Measurements from ENCODE around the gene EIF2S2.

The EIF2S2 gene

GRCh38 chr20:34074101-34074760 is 37.8 kb downstream of the EIF2S2 start:
- no peak overlapping the region for H3K4me3 ChIP-seq (ENCODE audit: low read length)
- DNase-seq: peak; percentile 69
- no peak overlapping the region for H3K27ac ChIP-seq (ENCODE audit: low read depth, low read length)
- H3K9ac ChIP-seq (ENCODE audit: low read length): no peak overlapping the region
- no peak overlapping the region for H3K4ac ChIP-seq (ENCODE audit: low read depth, low read length)
- H3K27me3 ChIP-seq (ENCODE audit: insufficient read depth, low read length, poor library complexity): no peaks in the 10 kb centered on the region
- H3K79me1 ChIP-seq (ENCODE audit: low read length): peaks cover 17% of the 10 kb centered on the region
- no peak overlapping the region for H3K4me2 ChIP-seq (ENCODE audit: low read length)
- H3K79me2 ChIP-seq (ENCODE audit: control insufficient read depth, insufficient read depth, low read length): no peaks in the 10 kb centered on the region
- H3K4me1 ChIP-seq (ENCODE audit: control insufficient read depth, low read depth, low read length): no peaks in the 10 kb centered on the region
- H2BK5ac ChIP-seq (ENCODE audit: low read length): no peak overlapping the region
- peaks cover 4% of the 10 kb centered on the region for H3K36me3 ChIP-seq (ENCODE audit: control insufficient read depth, insufficient read depth, low read length)
- WGBS (ENCODE audit: extremely low coverage, insufficient coverage, low lambda C conversion rate): no CpG with 5 or more reads among the region's 7 CpGs
- H2BK15ac ChIP-seq (replicated peaks; ENCODE audit: low read depth): no peak overlapping the region
- no peak overlapping the region for H2BK120ac ChIP-seq (ENCODE audit: low read depth, low read length)
- no peak overlapping the region for H4K5ac ChIP-seq (ENCODE audit: low read length)
- no peak overlapping the region for H3K18ac ChIP-seq (ENCODE audit: low read length)
- H4K8ac ChIP-seq (ENCODE audit: low read depth, low read length): no peak overlapping the region
- H2AK5ac ChIP-seq (ENCODE audit: low read length): no peak overlapping the region
- no peak overlapping the region for H3K23ac ChIP-seq (ENCODE audit: low read length)
- no peak overlapping the region for H3K56ac ChIP-seq (ENCODE audit: low read length)

GRCh38 chr20:34072778-34073177 is 39.3 kb downstream of the EIF2S2 start:
- no peak overlapping the region for H3K9ac ChIP-seq (ENCODE audit: low read length)
- H3K27me3 ChIP-seq (ENCODE audit: insufficient read depth, low read length, poor library complexity): no peaks in the 10 kb centered on the region
- H3K4me3 ChIP-seq (ENCODE audit: low read length): no peak overlapping the region
- WGBS (ENCODE audit: extremely low coverage, insufficient coverage, low lambda C conversion rate): no CpG with 5 or more reads among the region's 1 CpG
- no peak overlapping the region for H2BK15ac ChIP-seq (replicated peaks; ENCODE audit: low read depth)
- no peak overlapping the region for H3K23ac ChIP-seq (ENCODE audit: low read length)
- H2BK120ac ChIP-seq (ENCODE audit: low read depth, low read length): no peak overlapping the region
- no peak overlapping the region for H3K56ac ChIP-seq (ENCODE audit: low read length)
- H2BK5ac ChIP-seq (ENCODE audit: low read length): no peak overlapping the region
- peaks cover 20% of the 10 kb centered on the region for H3K79me1 ChIP-seq (ENCODE audit: low read length)
- H3K4ac ChIP-seq (ENCODE audit: low read depth, low read length): no peak overlapping the region
- H3K79me2 ChIP-seq (ENCODE audit: control insufficient read depth, insufficient read depth, low read length): peaks cover 3% of the 10 kb centered on the region
- no peak overlapping the region for H2AK5ac ChIP-seq (ENCODE audit: low read length)
- no peak overlapping the region for H4K8ac ChIP-seq (ENCODE audit: low read depth, low read length)
- no peak for DNase-seq
- no peak overlapping the region for H3K18ac ChIP-seq (ENCODE audit: low read length)
- H3K36me3 ChIP-seq (ENCODE audit: control insufficient read depth, insufficient read depth, low read length): no peaks in the 10 kb centered on the region
- no peaks in the 10 kb centered on the region for H3K4me1 ChIP-seq (ENCODE audit: control insufficient read depth, low read depth, low read length)
- H3K4me2 ChIP-seq (ENCODE audit: low read length): no peak overlapping the region
- H3K27ac ChIP-seq (ENCODE audit: low read depth, low read length): no peak overlapping the region
- no peak overlapping the region for H4K5ac ChIP-seq (ENCODE audit: low read length)

- no peak for DNase-seq
- H2BK15ac ChIP-seq (replicated peaks; ENCODE audit: low read depth): no peak overlapping the region
- H4K5ac ChIP-seq (ENCODE audit: low read length): no peak overlapping the region
- no peaks in the 10 kb centered on the region for H3K36me3 ChIP-seq (ENCODE audit: control insufficient read depth, insufficient read depth, low read length)
- no peak overlapping the region for H2BK5ac ChIP-seq (ENCODE audit: low read length)
- no CpG with 5 or more reads among the region's 8 CpGs for WGBS (ENCODE audit: extremely low coverage, insufficient coverage, low lambda C conversion rate)
- H3K4ac ChIP-seq (ENCODE audit: low read depth, low read length): no peak overlapping the region
- no peak overlapping the region for H3K23ac ChIP-seq (ENCODE audit: low read length)
- H3K9ac ChIP-seq (ENCODE audit: low read length): no peak overlapping the region
- H3K4me1 ChIP-seq (ENCODE audit: control insufficient read depth, low read depth, low read length): no peaks in the 10 kb centered on the region
- no peak overlapping the region for H3K4me3 ChIP-seq (ENCODE audit: low read length)
- H4K8ac ChIP-seq (ENCODE audit: low read depth, low read length): no peak overlapping the region
- H3K56ac ChIP-seq (ENCODE audit: low read length): no peak overlapping the region
- no peak overlapping the region for H2AK5ac ChIP-seq (ENCODE audit: low read length)
- H3K27ac ChIP-seq (ENCODE audit: low read depth, low read length): no peak overlapping the region
- H3K27me3 ChIP-seq (ENCODE audit: insufficient read depth, low read length, poor library complexity): no peaks in the 10 kb centered on the region
- H2BK120ac ChIP-seq (ENCODE audit: low read depth, low read length): no peak overlapping the region
- peaks cover 3% of the 10 kb centered on the region for H3K79me2 ChIP-seq (ENCODE audit: control insufficient read depth, insufficient read depth, low read length)
- H3K4me2 ChIP-seq (ENCODE audit: low read length): no peak overlapping the region
- H3K79me1 ChIP-seq (ENCODE audit: low read length): peaks cover 20% of the 10 kb centered on the region
- H3K18ac ChIP-seq (ENCODE audit: low read length): no peak overlapping the region
Observed at GRCh38 chr20:34072076-34072475, 40.0 kb downstream of the EIF2S2 start.

GRCh38 chr20:34070859-34071258 is 41.2 kb downstream of the EIF2S2 start:
- no peak for DNase-seq
- Histone ChIP-seq H4K5ac (ENCODE audit: low read length) (no peak overlapping the region), H3K56ac (ENCODE audit: low read length) (no peak overlapping the region), H2BK15ac (replicated peaks; ENCODE audit: low read depth) (no peak overlapping the region), H3K4me2 (ENCODE audit: low read length) (no peak overlapping the region), H3K18ac (ENCODE audit: low read length) (no peak overlapping the region), H3K79me2 (ENCODE audit: control insufficient read depth, insufficient read depth, low read length) (peaks cover 3% of the 10 kb centered on the region), H2BK5ac (ENCODE audit: low read length) (no peak overlapping the region), H3K4ac (ENCODE audit: low read depth, low read length) (no peak overlapping the region), H3K79me1 (ENCODE audit: low read length) (peaks cover 23% of the 10 kb centered on the region), H3K4me1 (ENCODE audit: control insufficient read depth, low read depth, low read length) (no peaks in the 10 kb centered on the region), H4K8ac (ENCODE audit: low read depth, low read length) (no peak overlapping the region), H3K27ac (ENCODE audit: low read depth, low read length) (no peak overlapping the region), H3K27me3 (ENCODE audit: insufficient read depth, low read length, poor library complexity) (no peaks in the 10 kb centered on the region), H3K4me3 (ENCODE audit: low read length) (no peak overlapping the region), H3K9ac (ENCODE audit: low read length) (no peak overlapping the region), H2AK5ac (ENCODE audit: low read length) (no peak overlapping the region), H3K23ac (ENCODE audit: low read length) (no peak overlapping the region), H2BK120ac (ENCODE audit: low read depth, low read length) (no peak overlapping the region), H3K36me3 (ENCODE audit: control insufficient read depth, insufficient read depth, low read length) (no peaks in the 10 kb centered on the region)
- no CpG with 5 or more reads among the region's 8 CpGs for WGBS (ENCODE audit: extremely low coverage, insufficient coverage, low lambda C conversion rate)

GRCh38 chr20:34070079-34070439 is 42.0 kb downstream of the EIF2S2 start:
- H3K4me3 ChIP-seq (ENCODE audit: low read length): no peak overlapping the region
- no peak overlapping the region for H3K4ac ChIP-seq (ENCODE audit: low read depth, low read length)
- no peak overlapping the region for H4K8ac ChIP-seq (ENCODE audit: low read depth, low read length)
- H3K18ac ChIP-seq (ENCODE audit: low read length): no peak overlapping the region
- no peaks in the 10 kb centered on the region for H3K4me1 ChIP-seq (ENCODE audit: control insufficient read depth, low read depth, low read length)
- H2AK5ac ChIP-seq (ENCODE audit: low read length): no peak overlapping the region
- no peak overlapping the region for H4K5ac ChIP-seq (ENCODE audit: low read length)
- H3K36me3 ChIP-seq (ENCODE audit: control insufficient read depth, insufficient read depth, low read length): no peaks in the 10 kb centered on the region
- H3K79me2 ChIP-seq (ENCODE audit: control insufficient read depth, insufficient read depth, low read length): peaks cover 4% of the 10 kb centered on the region
- WGBS (ENCODE audit: extremely low coverage, insufficient coverage, low lambda C conversion rate): no CpG with 5 or more reads among the region's 3 CpGs
- DNase-seq: no peak
- no peak overlapping the region for H3K56ac ChIP-seq (ENCODE audit: low read length)
- H3K23ac ChIP-seq (ENCODE audit: low read length): no peak overlapping the region
- no peak overlapping the region for H3K27ac ChIP-seq (ENCODE audit: low read depth, low read length)
- no peaks in the 10 kb centered on the region for H3K27me3 ChIP-seq (ENCODE audit: insufficient read depth, low read length, poor library complexity)
- H2BK120ac ChIP-seq (ENCODE audit: low read depth, low read length): no peak overlapping the region
- no peak overlapping the region for H2BK15ac ChIP-seq (replicated peaks; ENCODE audit: low read depth)
- no peak overlapping the region for H2BK5ac ChIP-seq (ENCODE audit: low read length)
- no peak overlapping the region for H3K9ac ChIP-seq (ENCODE audit: low read length)
- peaks cover 27% of the 10 kb centered on the region for H3K79me1 ChIP-seq (ENCODE audit: low read length)
- no peak overlapping the region for H3K4me2 ChIP-seq (ENCODE audit: low read length)

Measured in mesendoderm (in vitro differentiated cells).